A549 treated with AZD9567 at 1 μM for 4 hours (cell line): ENCODE data around the gene TEKT3. TPM values are rescaled to one million over a fixed set of nuclear protein-coding genes. Genes with fewer than 3 reads are reported as not detected.

Experiments used
- total RNA-seq: library from RNA; stranded (reverse); fragments of 200-300 nt; extraction: Qiagen RNA extraction; gene quantifications from 5 replicates; pipeline ENCODE4 v1.2.3, GENCODE V29; 2022; ENCODE audit not compliant: insufficient read depth

TEKT3 gene
- total RNA-seq, result 0.26 to 0.37 TPM in 2 of 5 replicates, not detected in the others

GRCh38 chr17:15341385-15341849, at the start of gene TEKT3:
TSS of gene TEKT3 (minus strand) at chr17:15341597. CDS start at chr17:15331585, 10,012 bp downstream.

GRCh38 chr17:15265131-15265530, 76.3 kb downstream of the TEKT3 start, which contains the start of gene PMP22:
TSS of gene PMP22 (minus strand) at chr17:15265326. CDS start at chr17:15260727, 4,599 bp downstream.

Other genes with a start within 250 kb of the TEKT3 start
- gene PMP22, start 76.3 kb downstream of the TEKT3 start, total RNA-seq, result 182 to 228 TPM (median 214 TPM) in 5 replicates
- gene CDRT4, start 126.0 kb upstream of the TEKT3 start, total RNA-seq, result 0.61 to 1.0 TPM (median 0.81 TPM) in 4 of 5 replicates, not detected in the other
- gene TVP23C, start 221.9 kb upstream of the TEKT3 start, total RNA-seq, result 7.4 to 10.1 TPM (median 8.5 TPM) in 5 replicates